Astrocyte of the cerebellum (primary cell): ENCODE data around the gene PKP3.
"Not testable (repeated sequence)": the region's sequence is repeated elsewhere in the genome, so short reads cannot be mapped to it uniquely, and the experiment has no call there.

Experiments
- DNase-seq: peaks from one replicate; pipeline ENCODE4 v3.0.0-alpha.2; 2011; ENCODE audit warnings: low read depth
- H3K4me3 ChIP-seq: 2 replicates; pipeline ENCODE4 v1.5.1; 2011; ENCODE audit warnings: mild to moderate bottlenecking, low read depth, low read length, moderate library complexity
- CTCF ChIP-seq: IDR thresholded peaks from 2 replicates; pipeline ENCODE4 v1.5.1; 2012; ENCODE audit warnings: low read length, low read depth, moderate library complexity, mild to moderate bottlenecking; ENCODE audit errors: missing control alignments
- in situ Hi-C: cut with HindIII; loops from 2 replicates; pipeline ENCODE4 v1.10.0; 2017; ENCODE audit warnings: low sequenced_read_pairs

Gene PKP3

GRCh38 chr11:394034-394857, at the start of gene PKP3:
PKP3 (plus strand) TSS chr11:394209; CDS start chr11:394293, 84 bp downstream.
- TF ChIP-seq CTCF = no peak
- DNase-seq = no peak
- H3K4me3 ChIP-seq = no peak within 1 kb of the TSS
- in situ Hi-C loops = no loop called here

GRCh38 chr11:344836-345578, 49.0 kb upstream of the PKP3 start:
- in situ Hi-C loops = no loop called here

GRCh38 chr11:346529-346928, 47.5 kb upstream of the PKP3 start:
- in situ Hi-C loops = no loop called here
- H3K4me3 ChIP-seq = no peak overlapping the region
- no peak for TF ChIP-seq CTCF
- no peak for DNase-seq

More at GRCh38 chr11:344836-345578, 49.0 kb upstream of the PKP3 start:
- no peak overlapping the region for H3K4me3 ChIP-seq
- no peak for DNase-seq
- no peak for TF ChIP-seq CTCF

GRCh38 chr11:349270-349954, 44.6 kb upstream of the PKP3 start:
- H3K4me3 ChIP-seq, in situ Hi-C loops, DNase-seq: not testable (repeated sequence)

- H3K4me3 ChIP-seq, in situ Hi-C loops: not testable (repeated sequence)
Observed at GRCh38 chr11:350033-350722, 43.8 kb upstream of the PKP3 start.

GRCh38 chr11:350723-351255, 43.2 kb upstream of the PKP3 start:
- in situ Hi-C loops = no loop called here
- no peak for DNase-seq
- H3K4me3 ChIP-seq = no peak overlapping the region
- no peak for TF ChIP-seq CTCF

More at GRCh38 chr11:350033-350722, 43.8 kb upstream of the PKP3 start:
- DNase-seq = not testable (repeated sequence)

GRCh38 chr11:351411-351810, 42.6 kb upstream of the PKP3 start:
- in situ Hi-C loops = no loop called here
- H3K4me3 ChIP-seq = no peak overlapping the region
- no peak for TF ChIP-seq CTCF
- DNase-seq = no peak
